NCI-H187 (cell line): ENCODE results near the gene PEX10.

Experiments
- DNase-seq, 2 experiments: peaks; one replicate each; lab custom pipeline; 2025; lab: John Stamatoyannopoulos, UW

PEX10 gene

DNA sequence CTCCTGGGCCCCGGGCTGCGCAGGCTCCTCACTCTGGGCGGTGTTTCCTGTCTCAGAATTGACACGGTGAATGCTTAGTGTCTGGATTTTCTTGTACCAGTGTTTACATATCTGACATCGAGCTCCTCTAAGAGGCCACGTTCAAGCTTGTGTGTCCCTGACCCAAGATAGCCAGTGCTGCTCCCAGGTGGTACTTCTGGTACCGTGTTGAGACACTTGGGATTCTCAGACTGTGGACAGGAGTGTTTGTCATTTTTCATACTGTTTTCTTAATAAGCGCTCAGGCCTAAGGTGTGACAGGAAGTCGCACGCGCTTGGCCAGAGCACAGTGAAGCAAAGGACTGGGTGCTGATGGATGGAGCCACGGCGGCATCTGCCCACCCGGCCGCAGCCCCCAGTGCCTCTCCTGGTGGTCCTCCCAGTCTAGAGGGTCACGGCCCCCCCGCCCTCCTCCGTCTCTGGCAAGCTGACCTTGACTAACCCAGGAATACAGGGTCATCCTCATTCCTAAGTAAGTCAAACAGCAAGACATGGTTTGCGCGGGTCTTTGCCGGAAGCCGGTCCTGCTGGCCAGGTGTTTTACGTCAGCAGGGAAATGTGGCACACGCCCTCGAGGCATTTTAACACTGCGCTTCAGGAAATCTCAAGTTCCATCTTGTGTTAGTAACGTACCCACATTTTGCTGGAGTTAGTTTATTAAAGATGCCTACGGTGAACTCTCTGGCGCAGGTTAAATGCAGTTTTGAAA, 8.0 kb downstream of the PEX10 start:
- no peak for DNase-seq

DNA sequence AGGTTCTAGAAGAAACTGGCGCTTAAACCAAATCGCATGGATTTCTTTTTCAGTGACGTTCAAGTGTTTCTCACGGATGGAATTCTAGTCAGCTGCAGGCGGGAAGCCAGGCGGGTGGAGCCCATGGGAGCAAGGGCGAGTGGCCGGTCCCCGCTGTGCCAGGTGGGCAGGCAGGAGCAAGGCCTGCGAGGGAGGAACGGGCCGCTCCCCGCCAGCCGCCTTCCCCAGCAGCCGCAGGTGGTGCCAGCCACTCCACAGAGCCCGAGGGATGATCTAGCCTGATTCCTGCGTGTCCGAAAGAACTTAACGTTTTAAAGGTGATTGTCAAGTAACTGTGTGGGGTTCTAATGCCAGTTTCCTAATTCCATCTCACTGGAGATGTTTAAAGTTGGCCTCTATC, 9.1 kb downstream of the PEX10 start:
- DNase-seq = no peak

DNA sequence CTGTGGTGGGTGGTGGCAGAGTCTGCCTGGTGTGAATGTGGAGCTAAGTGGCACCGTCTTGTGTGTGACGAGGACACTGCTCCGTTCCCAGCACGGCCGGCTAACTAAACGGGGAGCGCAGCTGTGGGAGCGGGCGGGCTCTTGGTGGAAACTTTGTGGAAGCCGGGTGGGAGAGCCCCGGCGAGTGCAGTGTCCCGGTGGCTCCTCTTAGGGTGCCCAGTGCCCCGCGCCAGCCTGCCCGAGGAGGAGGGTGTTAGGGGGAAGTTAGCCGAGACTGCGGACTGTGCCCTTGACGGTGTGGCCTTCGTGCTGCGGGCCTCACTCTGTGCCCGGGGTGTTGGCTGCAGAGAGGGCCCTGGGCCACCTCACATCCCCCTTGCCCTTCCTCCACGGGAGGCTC, 9.9 kb downstream of the PEX10 start:
- DNase-seq = no peak

DNA sequence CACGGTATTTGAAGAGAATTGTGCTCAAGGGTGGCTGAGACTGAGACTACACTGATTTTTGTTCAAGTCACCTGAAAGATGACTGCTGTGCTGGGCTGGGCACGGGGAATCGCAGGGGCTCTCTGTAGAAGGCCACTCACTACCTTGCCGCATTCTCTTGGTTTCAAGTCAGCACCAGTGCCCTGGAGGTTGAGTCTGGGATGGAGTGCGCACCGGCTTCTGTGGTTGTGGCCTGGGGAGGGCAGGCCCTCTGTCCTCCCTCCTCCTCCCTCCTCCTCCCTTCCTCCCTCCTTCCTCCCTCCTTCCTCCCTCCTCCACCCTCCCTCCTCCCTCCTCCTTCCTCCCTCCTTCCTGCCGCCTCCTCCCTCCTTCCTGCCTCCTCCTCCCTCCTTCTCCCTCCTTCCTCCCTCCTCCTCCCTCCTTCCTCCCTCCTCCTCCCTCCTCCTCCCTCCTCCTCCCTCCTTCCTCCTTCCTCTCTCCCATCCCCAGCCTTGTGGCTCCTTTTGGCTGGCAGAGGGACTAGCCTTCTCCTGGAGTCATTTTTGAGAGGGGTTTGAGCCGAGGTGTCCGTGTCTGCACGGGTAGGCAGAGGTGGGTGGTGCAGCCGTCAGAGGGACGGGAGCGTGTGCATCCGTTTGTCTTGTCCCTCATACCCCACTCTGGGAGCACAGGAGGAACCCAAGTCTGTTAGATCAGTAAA, 11.3 kb downstream of the PEX10 start:
- DNase-seq = no peak

DNA sequence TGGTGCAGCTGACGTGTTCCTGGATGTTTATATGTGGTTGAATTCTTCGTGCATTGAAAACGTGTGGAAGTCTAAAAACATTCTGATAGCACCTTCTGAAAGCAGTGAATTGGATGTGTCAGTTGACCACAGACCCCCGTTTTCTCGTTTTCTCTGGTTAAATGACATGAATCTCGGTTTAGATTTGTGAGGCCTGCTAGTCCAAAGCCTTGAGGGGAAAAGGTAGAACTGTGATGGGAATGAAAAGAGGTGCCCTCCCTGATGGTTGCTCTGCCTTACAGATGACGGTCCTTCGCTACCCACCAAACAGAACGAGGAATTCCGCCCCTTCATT, 11.8 kb downstream of the PEX10 start:
- DNase-seq = no peak

DNA sequence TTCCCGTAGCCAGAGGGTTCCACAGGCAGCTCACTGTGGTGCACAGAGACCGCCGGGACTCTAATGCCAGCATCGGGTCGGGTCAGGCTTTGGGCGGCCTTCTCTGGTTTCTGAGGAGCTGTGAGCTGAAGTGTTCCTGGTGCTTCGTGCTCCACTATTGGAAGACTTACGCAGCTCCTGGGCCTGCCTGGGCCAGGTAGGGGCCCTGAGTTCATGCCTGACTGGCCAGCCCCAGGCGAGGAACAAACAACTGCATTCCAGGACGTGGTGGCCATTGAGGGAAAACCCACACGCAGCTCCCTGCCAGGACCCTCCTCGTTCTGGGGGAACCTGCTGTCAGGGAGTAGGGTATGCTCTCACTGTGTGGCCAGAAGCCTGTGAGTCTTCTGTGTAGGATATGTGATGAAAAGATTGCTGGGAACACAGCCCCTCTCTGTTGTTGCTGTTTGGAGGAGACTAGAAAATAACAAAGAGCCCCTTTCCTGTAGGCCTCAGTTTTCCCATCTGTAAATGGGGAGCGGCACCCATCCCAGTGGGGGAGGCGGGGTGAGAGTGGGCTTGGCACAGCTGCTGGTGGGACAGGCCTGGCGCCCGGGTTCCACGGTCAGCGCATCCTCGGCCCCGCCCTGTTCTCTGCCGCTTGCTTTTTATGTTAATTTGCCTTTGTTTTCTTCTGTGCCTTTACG, 12.3 kb downstream of the PEX10 start:
- DNase-seq = no peak

DNA sequence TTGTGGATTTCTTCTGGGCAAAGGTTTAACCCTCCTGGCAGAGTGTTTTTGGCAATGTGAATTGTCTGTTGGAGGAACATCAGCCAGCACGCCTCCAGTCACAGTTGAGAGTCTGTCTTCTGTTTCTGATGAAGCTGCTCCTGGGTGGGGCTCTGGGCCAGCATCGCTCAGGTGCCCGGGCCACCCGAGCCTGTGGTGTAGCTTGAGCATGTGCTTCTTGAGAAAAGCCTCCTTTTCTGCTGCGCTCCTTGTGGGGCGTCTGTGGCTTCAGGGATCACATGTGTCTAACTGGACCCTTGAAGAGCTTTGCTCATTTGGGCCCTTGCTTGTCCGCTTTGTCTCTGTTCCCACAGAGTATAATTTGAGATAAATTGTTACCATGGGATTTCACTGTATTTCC, 13.5 kb downstream of the PEX10 start:
- no peak for DNase-seq

DNA sequence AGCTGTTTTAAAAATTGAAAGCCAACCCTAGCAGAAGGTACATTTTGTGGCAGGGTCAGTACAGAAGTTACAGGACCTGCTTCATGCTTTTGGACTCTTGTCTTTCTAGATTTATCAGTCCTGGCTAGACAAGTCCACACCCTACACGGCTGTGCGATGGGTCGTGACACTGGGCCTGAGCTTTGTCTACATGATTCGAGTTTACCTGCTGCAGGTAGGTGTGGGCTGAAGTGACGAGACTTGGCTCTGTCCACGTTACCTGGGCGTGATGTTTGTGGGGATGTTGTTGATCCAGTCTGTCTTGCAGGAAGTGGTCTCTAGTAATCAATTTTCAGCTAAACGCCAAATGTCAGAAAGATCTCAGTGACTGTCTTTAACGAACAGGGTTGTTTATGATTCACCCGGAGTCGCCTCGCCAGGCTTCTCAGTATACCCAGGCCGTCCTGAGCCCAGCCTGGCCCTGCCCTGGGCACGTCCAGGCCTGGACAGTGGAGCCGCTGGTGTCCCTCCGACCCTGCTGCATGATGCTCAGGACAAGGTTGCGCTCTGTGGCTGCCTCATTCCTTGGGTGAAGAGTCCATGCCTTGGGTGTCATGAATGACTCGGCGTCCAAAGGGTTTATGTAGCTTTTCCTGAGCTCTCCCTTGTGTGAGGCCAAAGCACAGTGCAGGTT, 15.2 kb downstream of the PEX10 start:
- DNase-seq = no peak

DNA sequence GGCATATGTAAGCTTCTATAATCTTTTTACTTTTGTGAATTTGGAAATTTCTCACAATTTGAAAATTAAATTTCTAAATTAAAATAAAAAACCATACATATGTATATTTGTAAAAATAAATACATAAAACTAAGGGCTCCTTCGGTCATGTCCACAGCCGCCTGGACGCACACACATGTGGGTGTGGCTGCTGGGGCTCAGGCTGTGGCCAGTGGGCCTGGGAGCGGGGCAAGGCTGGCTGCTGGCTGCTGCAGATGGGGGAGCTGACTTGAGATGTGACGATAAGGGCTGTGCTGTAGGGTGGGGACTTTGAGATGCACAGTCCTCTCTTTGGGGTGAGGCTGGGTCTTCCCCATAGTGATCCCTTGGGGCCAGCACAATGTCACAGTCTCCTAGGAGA, 15.9 kb downstream of the PEX10 start:
- no peak for DNase-seq

DNA sequence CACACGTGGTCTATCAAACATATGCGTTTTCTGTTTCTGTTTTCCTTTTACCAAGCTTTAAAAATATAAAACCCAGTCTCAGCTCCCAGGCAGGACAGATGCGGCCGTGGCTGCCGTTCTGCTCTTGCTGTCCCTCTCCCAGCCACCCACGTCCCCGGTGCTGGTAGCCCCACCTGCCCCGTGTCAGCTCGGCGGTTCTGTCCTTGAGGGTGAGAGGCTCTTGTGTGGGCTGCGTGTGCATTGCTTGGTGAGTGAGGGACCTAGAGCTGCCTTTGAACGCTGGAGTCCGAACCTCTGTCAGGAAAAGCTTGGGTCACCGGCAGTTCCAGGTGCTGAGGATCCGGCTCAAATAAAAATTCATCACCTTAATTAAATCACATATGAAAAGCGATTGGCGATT, 16.3 kb downstream of the PEX10 start:
- no peak for DNase-seq

DNA sequence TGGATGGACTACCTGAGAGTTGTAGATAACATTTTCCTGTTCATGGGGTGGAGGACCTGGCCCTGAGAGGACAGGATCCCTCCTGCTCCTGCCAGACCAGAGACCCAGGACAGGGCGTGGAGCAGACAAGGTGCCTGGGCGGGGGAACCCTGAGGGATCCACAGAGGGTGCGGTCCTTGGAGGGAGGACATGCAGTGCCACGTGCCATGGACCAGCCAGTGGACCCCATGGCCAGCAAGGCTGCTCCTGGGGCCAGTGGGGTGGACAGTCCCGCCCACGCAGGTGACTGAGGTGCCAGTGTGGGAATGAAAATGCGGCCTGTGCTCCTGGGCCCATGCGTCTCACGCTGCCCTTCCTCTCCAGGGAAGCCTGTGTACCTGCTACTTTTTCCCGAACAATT, 17.1 kb downstream of the PEX10 start:
- no peak for DNase-seq

DNA sequence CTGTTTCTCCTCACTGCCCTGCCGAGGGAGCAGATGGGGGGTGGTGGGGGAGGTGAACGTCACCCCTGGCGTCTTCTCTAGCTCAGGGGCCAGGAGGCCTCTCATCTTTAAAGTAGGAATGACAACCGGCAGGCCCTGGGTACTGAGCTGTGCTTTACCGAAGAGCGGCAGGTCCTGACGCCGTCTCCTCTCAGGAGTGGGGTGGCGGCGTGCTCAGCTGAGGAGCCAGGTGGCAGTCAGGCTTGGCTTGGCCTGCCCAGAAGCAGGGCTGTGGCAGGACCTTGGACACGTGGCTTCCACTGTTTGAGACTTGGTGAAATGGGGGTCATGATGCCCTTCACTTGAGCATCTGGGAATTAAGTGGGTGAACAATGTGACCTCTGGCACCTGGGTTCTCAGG, 17.6 kb downstream of the PEX10 start:
- no peak for DNase-seq

DNA sequence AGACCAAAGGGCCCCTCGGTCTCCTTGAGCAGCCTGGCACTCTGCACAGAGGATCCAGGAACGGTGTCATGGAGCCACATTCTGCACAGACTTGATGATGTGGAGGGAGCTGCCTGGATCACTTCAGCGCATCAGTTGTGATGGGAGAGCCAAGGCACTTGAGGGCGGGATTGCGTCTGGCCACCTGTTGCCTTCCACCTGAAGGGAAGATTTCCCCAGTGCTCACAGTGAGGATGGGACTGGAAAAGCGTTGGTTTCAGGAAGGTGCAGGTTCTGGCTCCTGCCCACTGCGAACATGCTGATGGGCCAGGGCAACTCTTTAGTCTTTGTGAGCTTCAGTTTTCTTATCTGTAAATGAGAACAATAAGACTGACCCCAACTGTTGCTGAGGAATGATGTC, 18.1 kb downstream of the PEX10 start:
- DNase-seq = no peak

DNA sequence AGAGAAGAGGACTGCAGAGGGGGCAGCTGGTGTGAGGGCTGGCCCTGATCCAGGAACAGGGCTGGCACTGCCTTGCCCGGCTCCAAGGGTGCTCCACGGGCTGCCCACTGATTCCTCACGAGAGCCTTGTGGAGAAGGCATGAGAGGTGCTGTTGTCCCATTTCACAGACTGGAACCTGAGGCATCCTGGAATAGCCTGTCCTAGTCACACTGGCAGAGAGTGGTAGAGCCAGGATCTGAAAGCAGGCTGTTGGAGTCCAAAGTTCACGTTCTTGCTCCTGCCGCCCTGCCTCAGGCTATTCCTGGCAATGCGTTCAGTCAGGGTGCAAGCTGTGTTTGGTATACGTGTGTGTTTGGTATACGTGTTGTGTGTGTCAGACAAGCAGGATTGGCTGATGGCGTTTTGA, 18.9 kb downstream of the PEX10 start:
- no peak for DNase-seq

DNA sequence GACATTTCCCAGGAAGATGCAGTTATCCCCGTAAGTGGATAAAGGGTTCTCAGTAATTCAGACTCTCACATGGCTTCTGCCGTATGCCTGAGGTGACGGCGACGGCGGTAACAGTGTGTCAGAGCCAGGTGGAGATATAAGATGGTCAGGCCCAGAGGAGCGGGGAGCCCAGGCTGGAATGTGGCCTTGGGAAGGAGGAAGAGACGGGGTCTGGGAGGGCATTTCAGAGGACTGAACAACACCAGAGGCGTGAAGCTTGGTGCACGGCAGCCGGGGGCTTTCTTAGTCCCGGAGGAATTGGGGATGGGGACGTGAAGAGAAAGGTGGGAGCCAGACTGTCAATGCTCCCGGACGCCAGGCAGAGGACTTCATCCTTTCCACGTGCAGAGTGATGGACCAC, 19.7 kb downstream of the PEX10 start:
- DNase-seq = no peak

DNA sequence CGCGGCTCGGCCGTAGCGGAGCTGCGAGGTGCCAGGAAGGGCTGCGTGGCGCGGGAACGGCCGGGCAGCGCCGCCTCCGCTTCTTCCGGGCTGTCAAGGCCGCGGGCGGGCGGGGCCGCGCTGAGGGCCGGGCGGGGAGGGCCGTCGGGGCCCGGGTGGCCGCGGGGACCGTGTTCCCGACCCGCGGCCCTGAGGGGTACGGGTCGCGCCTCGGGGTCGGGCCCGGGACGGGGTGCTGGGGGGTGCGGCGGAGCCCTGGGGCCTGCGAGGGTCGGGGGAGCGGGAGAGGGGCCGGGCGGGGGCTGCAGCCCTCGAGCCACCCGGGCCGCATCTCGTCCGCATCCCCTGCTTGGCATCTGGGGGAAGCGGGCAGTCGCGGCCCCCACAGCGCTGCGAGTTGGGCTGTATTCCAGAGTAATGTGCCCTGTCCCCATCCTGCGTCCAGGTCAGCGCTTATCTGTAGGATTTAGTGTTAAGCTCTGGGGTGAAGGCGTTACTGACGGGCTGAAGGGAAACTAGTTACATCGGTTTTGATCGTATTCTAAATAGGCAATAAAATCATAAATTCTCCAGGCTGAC, 20.3 kb downstream of the PEX10 start:
- DNase-seq = no peak

DNA sequence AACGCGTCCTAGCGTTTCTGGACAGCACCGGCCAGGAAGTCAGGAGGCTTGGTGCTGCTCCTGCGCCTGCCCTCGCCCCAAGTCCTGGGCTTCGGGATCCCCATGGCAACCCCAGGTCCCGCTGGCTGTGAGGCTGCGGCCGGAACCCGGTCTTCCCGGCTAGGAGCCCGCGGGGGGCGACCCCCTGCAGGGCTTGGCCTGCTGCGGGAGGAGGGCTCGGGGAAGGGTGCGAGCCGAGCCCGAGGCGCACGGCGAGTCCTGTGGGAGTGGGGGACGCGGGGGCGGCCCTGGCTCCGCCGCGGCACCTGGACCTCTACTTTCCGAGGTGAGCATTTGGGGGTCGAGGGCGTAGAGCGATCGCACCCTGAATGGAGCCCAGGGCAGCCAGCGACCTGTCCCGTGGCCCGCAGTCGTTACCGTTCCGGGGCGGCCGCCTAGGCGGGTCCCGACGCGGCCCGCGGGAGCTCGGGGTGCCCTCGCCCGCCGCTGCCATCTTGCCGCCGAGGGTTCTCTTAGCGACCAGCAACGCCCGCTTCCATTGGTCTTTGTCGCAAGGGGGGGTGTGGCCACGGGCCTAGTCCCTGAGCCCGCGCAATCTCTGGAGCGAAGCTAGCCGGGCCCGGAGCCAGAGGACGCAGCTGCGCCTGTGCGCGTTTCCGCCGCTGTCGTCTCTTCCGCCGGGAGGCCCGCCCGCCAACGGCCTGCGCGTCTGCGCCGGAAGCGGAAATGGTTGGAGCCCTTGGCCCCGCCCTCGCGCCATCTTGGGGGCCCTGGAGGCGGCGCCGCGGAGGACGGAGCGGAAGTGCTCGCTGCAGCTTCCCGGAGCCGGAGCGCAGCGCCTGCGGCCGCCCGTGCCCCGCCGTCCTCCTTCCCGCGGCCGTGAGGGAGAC, 21.1 kb downstream of the PEX10 start, which contains the start of the genes MORN1 and RER1:
TSS of gene MORN1 (minus strand) at position 514 of the 890 bp plus-strand sequence. CDS start at position 493, 21 bp downstream.
TSS of gene RER1 (plus strand) at position 801 of the 890 bp plus-strand sequence. CDS start 3,950 bp downstream, outside the sequence.
- DNase-seq = peak; percentile 96 to 100

DNA sequence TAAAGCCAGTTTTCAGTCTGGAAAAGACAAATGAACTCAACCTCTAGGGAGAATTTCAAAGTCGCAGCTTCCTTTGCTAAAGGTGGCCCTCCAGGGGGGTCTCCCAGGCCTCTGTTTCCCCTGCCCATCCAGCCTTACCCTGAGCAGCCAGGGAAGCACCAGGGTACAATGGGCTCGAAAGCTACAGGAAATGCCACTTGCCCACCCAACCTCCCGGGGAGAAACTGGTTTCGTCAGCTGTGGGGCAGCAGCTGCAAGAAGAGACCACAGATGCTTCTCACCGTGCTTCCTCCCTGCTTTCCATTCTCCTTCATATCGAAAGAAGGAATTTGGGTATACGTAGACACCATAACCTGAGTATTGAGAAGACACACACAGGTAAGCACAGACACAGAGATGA, 22.7 kb downstream of the PEX10 start:
- no peak for DNase-seq

DNA sequence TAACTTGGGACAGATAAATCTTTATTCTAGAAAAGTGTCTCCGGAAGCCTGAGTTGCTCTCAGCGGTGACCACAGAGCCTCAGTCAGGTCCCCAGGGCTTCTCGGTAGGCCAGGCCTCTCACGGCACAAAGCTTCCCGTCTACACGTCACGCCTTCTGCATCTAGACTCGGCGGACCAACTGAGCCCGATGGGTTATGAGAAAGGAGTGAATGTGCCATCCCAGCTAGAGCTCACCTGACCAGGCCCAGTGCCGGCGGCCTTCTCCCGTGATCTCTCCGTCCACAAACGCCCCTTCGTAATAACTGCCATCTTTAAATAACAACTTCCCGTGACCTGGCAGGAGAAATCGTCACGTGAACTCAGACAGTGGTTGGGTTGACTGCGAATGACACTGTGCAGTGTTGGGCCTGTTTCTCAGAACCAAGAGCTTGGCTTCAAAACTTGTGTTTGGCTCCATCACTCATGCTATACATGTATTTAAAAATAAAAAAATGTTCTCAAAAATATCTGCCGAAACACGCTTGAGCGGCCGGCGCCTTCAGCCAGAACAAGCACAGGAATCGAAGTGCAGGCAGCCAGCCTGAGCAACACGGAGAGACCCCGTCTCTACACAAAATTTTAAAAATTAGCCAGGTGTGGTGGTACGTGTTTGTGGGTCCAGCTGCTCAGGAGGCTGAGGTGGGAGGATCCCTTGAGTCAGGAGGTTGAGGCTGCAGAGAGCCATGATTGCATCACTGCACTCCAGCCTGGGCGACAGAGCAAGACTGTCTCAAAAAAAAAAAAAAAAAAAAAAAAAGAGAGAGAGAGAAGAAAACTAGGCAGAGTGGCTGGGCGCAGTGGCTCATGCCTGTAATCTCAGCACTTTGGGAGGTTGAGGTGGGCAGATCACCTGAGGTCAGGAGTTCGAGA, 24.1 kb downstream of the PEX10 start:
- DNase-seq = no peak
